Kidney (tissue), 14 donors: Measurements from ENCODE around the gene DQX1. TPM values are rescaled to one million over a fixed set of nuclear protein-coding genes. Genes with fewer than 3 reads are reported as not detected.
"Not testable (repeated sequence)": the region's sequence is repeated elsewhere in the genome, so short reads cannot be mapped to it uniquely, and the experiment has no call there.

Source experiments
- DNase-seq, 5 donors: peaks; one replicate each; pipeline ENCODE4 v3.0.0-alpha.2; 2013 to 2020
- FAIRE-seq: peaks from 2 replicates; lab custom pipeline; 2012; peaks lifted over from hg19 to GRCh38; lab: Jason Lieb, UNC
- H3K27ac ChIP-seq, 2 donors: one replicate each; pipeline ENCODE4 v1.7.0; 2013; ENCODE audit warnings: low read depth in 2 of 2, low read length in 2 of 2, inconsistent platforms in 1 of 2
- H3K27me3 ChIP-seq: one replicate; pipeline ENCODE4 v1.7.1; 2013; ENCODE audit warnings: low read length, inconsistent platforms; ENCODE audit not compliant: control insufficient read depth, insufficient read depth
- H3K36me3 ChIP-seq, 3 donors: one replicate each; pipeline versions ENCODE4 v1.7.0 to v1.7.1; 2013; ENCODE audit warnings: low read length in 3 of 3, control low read depth in 1 of 3, inconsistent platforms in 1 of 3; ENCODE audit not compliant: insufficient read depth in 3 of 3, control insufficient read depth in 2 of 3
- H3K4me1 ChIP-seq, 3 donors: one replicate each; pipeline versions ENCODE4 v1.7.0 to v1.7.1; 2013; ENCODE audit warnings: low read length in 3 of 3, inconsistent platforms in 1 of 3, low read depth in 1 of 3; ENCODE audit not compliant: control insufficient read depth in 2 of 3, insufficient read depth in 2 of 3
- H3K4me3 ChIP-seq, 3 donors: one replicate each; pipeline versions ENCODE4 v1.7.0 to v1.8.1; 2013; ENCODE audit warnings: low read length in 3 of 3, control low read depth in 1 of 3, inconsistent platforms in 1 of 3
- H3K9ac ChIP-seq, 3 donors: one replicate each; pipeline versions ENCODE4 v1.7.0 to v1.7.1; 2013; ENCODE audit warnings: low read length in 3 of 3, control low read depth in 1 of 3, inconsistent platforms in 1 of 3
- H3K9me3 ChIP-seq, 3 donors: one replicate each; pipeline versions ENCODE4 v1.7.0 to v1.7.1; 2013; ENCODE audit warnings: low read length in 3 of 3, control low read depth in 1 of 3, inconsistent platforms in 1 of 3; ENCODE audit not compliant: control insufficient read depth in 2 of 3, insufficient read depth in 1 of 3
- intact Hi-C: fragments of 100-400 bp; cut with DNase I; formaldehyde crosslinking; loops from one replicate; pipeline ENCODE4 v1.11.1; 2022
- polyA plus RNA-seq: library from polyadenylated mRNA; stranded (reverse); fragments of 350-450 nt; fragmentation: Illumina TruSeq; extraction: RNeasy Lipid Tissue Mini Kit (QIAGEN cat#74804); gene quantifications from one replicate; pipeline ENCODE4 v1.2.3, GENCODE V29; 2014; ENCODE audit warnings: low read depth, low replicate concordance; ENCODE audit not compliant: insufficient read depth
- total RNA-seq: library from RNA; stranded (reverse); fragmentation: NEBNext Ultra II Directional; extraction: Animal tissue kit (Norgen Biotek cat#: 25700); gene quantifications from one replicate; pipeline ENCODE4 v1.2.1, GENCODE V29; 2021
- TF ChIP-seq, protein P1 (sequence below): IDR thresholded peaks from 3 replicates; pipeline ENCODE4 v1.5.1; 2012; ENCODE audit warnings: mild to moderate bottlenecking, moderate library complexity, borderline replicate concordance; ENCODE audit not compliant: insufficient read depth; ENCODE audit errors: extremely low read depth
- donor health status: control.
- donor health status: control.
- donor health status: control.
- donor health status: control.
- donor health status: control.
- donor health status: DM: yes; HTN: yes; CAD: no.
- donor health status: Normal renal cell carcinoma (clear cell type).

The DQX1 gene
- total and polyA plus RNA-seq, 2 donors from 2014 or later: not detected

- no peaks in the 10 kb centered on the region for H3K27me3 ChIP-seq
- H3K27ac ChIP-seq: peak within 1 kb of the TSS; percentile 80 to 94
- no peaks in the 10 kb centered on the region for H3K9me3 ChIP-seq
- TF ChIP-seq, protein P1, sequence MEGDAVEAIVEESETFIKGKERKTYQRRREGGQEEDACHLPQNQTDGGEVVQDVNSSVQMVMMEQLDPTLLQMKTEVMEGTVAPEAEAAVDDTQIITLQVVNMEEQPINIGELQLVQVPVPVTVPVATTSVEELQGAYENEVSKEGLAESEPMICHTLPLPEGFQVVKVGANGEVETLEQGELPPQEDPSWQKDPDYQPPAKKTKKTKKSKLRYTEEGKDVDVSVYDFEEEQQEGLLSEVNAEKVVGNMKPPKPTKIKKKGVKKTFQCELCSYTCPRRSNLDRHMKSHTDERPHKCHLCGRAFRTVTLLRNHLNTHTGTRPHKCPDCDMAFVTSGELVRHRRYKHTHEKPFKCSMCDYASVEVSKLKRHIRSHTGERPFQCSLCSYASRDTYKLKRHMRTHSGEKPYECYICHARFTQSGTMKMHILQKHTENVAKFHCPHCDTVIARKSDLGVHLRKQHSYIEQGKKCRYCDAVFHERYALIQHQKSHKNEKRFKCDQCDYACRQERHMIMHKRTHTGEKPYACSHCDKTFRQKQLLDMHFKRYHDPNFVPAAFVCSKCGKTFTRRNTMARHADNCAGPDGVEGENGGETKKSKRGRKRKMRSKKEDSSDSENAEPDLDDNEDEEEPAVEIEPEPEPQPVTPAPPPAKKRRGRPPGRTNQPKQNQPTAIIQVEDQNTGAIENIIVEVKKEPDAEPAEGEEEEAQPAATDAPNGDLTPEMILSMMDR: no peak
- peaks cover 0 to 13% (median 9%) of the 10 kb centered on the region in 3 donors for H3K36me3 ChIP-seq
- peak within 1 kb of the TSS; percentile 78 to 97 (median 96) for H3K4me3 ChIP-seq
- H3K4me1 ChIP-seq: peaks cover 0 to 2% (median 0%) of the 10 kb centered on the region in 3 donors
- FAIRE-seq (no peak), DNase-seq (peak; percentile 95 to 98 (median 98))
- H3K9ac ChIP-seq: peak within 1 kb of the TSS; percentile 68 to 98 (median 91)
- intact Hi-C loops: no loop called here
Measured at GRCh38 chr2:74472086-74472944, 53.7 kb downstream of the DQX1 start, which contains the start of gene MRPL53. MRPL53 (minus strand) TSS chr2:74472680; CDS start chr2:74472660, 20 bp downstream.

GRCh38 chr2:74471332-74472065, 54.5 kb downstream of the DQX1 start:
- Histone ChIP-seq H3K9ac (peak overlapping the region; percentile 68 to 98 (median 91)), H3K27ac (peak overlapping the region; percentile 80 to 94), H3K4me3 (peak overlapping the region; percentile 78 to 97 (median 96)), H3K27me3 (no peaks in the 10 kb centered on the region), H3K36me3 (peaks cover 0 to 13% (median 9%) of the 10 kb centered on the region in 3 donors), H3K9me3 (no peaks in the 10 kb centered on the region), H3K4me1 (peaks cover 0 to 2% (median 0%) of the 10 kb centered on the region in 3 donors)
- TF ChIP-seq, protein P1: no peak
- DNase-seq: peak in 1 of 5 donors; percentile 32
- intact Hi-C loops: no loop called here
- FAIRE-seq: no peak

DNA sequence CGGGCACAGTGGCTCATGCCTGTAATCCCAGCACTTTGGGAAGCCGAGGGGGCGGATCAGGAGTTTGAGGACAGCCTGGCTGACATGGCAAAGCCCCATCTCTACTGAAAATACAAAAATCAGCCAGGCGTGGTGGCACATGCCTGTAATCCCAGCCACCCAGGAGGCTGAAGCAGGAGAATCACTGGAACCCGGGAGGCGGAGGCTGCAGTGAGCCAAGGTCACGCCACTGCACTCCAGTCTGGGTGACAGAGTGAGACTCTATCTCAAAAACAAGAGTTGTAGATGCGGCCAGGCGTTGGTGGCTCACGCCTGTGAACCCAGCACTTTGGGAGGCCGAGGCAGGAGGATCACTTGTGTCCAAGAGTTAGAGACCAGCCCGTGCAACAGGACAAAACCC, 55.3 kb downstream of the DQX1 start:
- H3K27ac ChIP-seq, H3K4me1 ChIP-seq, intact Hi-C loops, H3K27me3 ChIP-seq, FAIRE-seq, H3K9ac ChIP-seq, H3K4me3 ChIP-seq, H3K9me3 ChIP-seq: not testable (repeated sequence)
- peaks cover 0 to 13% (median 9%) of the 10 kb centered on the region in 3 donors for H3K36me3 ChIP-seq
- peak in 1 of 5 donors; percentile 65 for DNase-seq

Other genes with a start within 250 kb of the DQX1 start
- gene SLC4A5, start 182.8 kb downstream of the DQX1 start, total RNA-seq: 5.2 TPM
- 1.1 TPM for gene SLC4A5, start 182.8 kb downstream of the DQX1 start, polyA plus RNA-seq
- 134 TPM for gene DCTN1, start 145.9 kb downstream of the DQX1 start, total RNA-seq
- 191 TPM for gene DCTN1, start 145.9 kb downstream of the DQX1 start, polyA plus RNA-seq
- 11.6 TPM for gene C2orf81, start 104.6 kb downstream of the DQX1 start, total RNA-seq
- 8.8 TPM for gene C2orf81, start 104.6 kb downstream of the DQX1 start, polyA plus RNA-seq
- 23.3 TPM for gene WDR54, start 104.5 kb downstream of the DQX1 start, total RNA-seq
- 37.6 TPM for gene WDR54, start 104.5 kb downstream of the DQX1 start, polyA plus RNA-seq
- gene RTKN, start 84.3 kb downstream of the DQX1 start, total RNA-seq: 76.4 TPM
- gene RTKN, start 84.3 kb downstream of the DQX1 start, polyA plus RNA-seq: 95.6 TPM
- 44.2 TPM for gene INO80B, start 71.1 kb downstream of the DQX1 start, total RNA-seq
- gene INO80B, start 71.1 kb downstream of the DQX1 start, polyA plus RNA-seq: 37.0 TPM
- 83.9 TPM for gene WBP1, start 67.8 kb downstream of the DQX1 start, total RNA-seq
- gene WBP1, start 67.8 kb downstream of the DQX1 start, polyA plus RNA-seq: 150 TPM
- gene MOGS, start 60.8 kb downstream of the DQX1 start, total RNA-seq: 51.9 TPM
- gene MOGS, start 60.8 kb downstream of the DQX1 start, polyA plus RNA-seq: 27.5 TPM
- gene MRPL53, start 53.6 kb downstream of the DQX1 start, total RNA-seq: 85.1 TPM
- gene MRPL53, start 53.6 kb downstream of the DQX1 start, polyA plus RNA-seq: 157 TPM
- gene CCDC142, start 43.2 kb downstream of the DQX1 start, total RNA-seq: 23.1 TPM
- 2.8 TPM for gene CCDC142, start 43.2 kb downstream of the DQX1 start, polyA plus RNA-seq
- 29.1 TPM for gene TTC31, start 43.1 kb downstream of the DQX1 start, total RNA-seq
- gene TTC31, start 43.1 kb downstream of the DQX1 start, polyA plus RNA-seq: 11.5 TPM
- 2.5 TPM for gene LBX2, start 26.6 kb downstream of the DQX1 start, total RNA-seq
- gene LBX2, start 26.6 kb downstream of the DQX1 start, polyA plus RNA-seq: 1.5 TPM
- 20.7 TPM for gene PCGF1, start 18.5 kb downstream of the DQX1 start, total RNA-seq
- gene PCGF1, start 18.5 kb downstream of the DQX1 start, polyA plus RNA-seq: 20.1 TPM
- gene TLX2, start 11.8 kb downstream of the DQX1 start, total RNA-seq: not detected
- gene TLX2, start 11.8 kb downstream of the DQX1 start, polyA plus RNA-seq: not detected
- gene AUP1, start 3.5 kb upstream of the DQX1 start, total RNA-seq: 91.0 TPM
- gene AUP1, start 3.5 kb upstream of the DQX1 start, polyA plus RNA-seq: 130 TPM
- 30.8 TPM for gene HTRA2, start 3.7 kb upstream of the DQX1 start, total RNA-seq
- gene HTRA2, start 3.7 kb upstream of the DQX1 start, polyA plus RNA-seq: 44.2 TPM
- gene LOXL3, start 27.7 kb upstream of the DQX1 start, total RNA-seq: 9.7 TPM
- gene LOXL3, start 27.7 kb upstream of the DQX1 start, polyA plus RNA-seq: 2.4 TPM
- gene DOK1, start 28.5 kb upstream of the DQX1 start, total RNA-seq: 16.7 TPM
- 11.3 TPM for gene DOK1, start 28.5 kb upstream of the DQX1 start, polyA plus RNA-seq
- gene M1AP, start 122.1 kb upstream of the DQX1 start, total RNA-seq: 3.4 TPM
- 0.49 TPM for gene M1AP, start 122.1 kb upstream of the DQX1 start, polyA plus RNA-seq
- gene SEMA4F, start 128.0 kb upstream of the DQX1 start, total RNA-seq: 10.8 TPM
- gene SEMA4F, start 128.0 kb upstream of the DQX1 start, polyA plus RNA-seq: 5.2 TPM